Esophagus muscularis mucosa (tissue), 4 donors: Measurements from ENCODE around the gene CDHR2. TPM values are rescaled to one million over a fixed set of nuclear protein-coding genes. Genes with fewer than 3 reads are reported as not detected.
A peak's percentile ranks its signal among the peaks of the same experiment; 100 is the strongest.

ENCODE experiments used
- DNase-seq: peaks from one replicate; pipeline ENCODE4 v3.0.0-alpha.2; 2017; ENCODE audit errors: extremely low spot score
- H3K27ac ChIP-seq, 4 donors: fragments of 200-600 bp; sonication (generic); replicated peaks in 1 of 4; 1 replicate in 3 of 4; 2 replicates in 1 of 4; pipeline ENCODE4 v1.5.1; 2016 to 2019; ENCODE audit warnings: mild to moderate bottlenecking in 1 of 4
- H3K27me3 ChIP-seq, 4 donors: fragments of 200-600 bp; sonication (generic); one replicate each; pipeline versions ENCODE4 v1.5.1 to v1.6.0; 2016 to 2019
- H3K36me3 ChIP-seq, 4 donors: fragments of 200-600 bp; sonication (generic); one replicate each; pipeline ENCODE4 v1.5.1; 2016 to 2019
- H3K4me1 ChIP-seq, 4 donors: fragments of 200-600 bp; sonication (generic); one replicate each; pipeline ENCODE4 v1.5.1; 2016 to 2019
- H3K4me3 ChIP-seq, 4 donors: fragments of 200-600 bp; sonication (generic); 1 replicate in 2 of 4; 2 replicates in 2 of 4; pipeline ENCODE4 v1.5.1; 2016 to 2019; ENCODE audit warnings: mild to moderate bottlenecking in 4 of 4, moderate library complexity in 1 of 4
- H3K9me3 ChIP-seq, 4 donors: fragments of 200-600 bp; sonication (generic); 1 replicate in 3 of 4; 2 replicates in 1 of 4; pipeline ENCODE4 v1.5.1; 2016 to 2019
- EP300 ChIP-seq: sonication (generic); formaldehyde crosslinking; IDR thresholded peaks from one replicate; pipeline ENCODE4 v1.6.1; 2017; ENCODE audit warnings: antibody characterized with exemption
- POLR2A ChIP-seq: fragments of 450-650 bp; IDR thresholded peaks from one replicate; pipeline ENCODE4 v1.6.1; 2017; ENCODE audit warnings: antibody characterized with exemption, moderate library complexity, mild to moderate bottlenecking, low read depth
- POLR2AphosphoS5 ChIP-seq, 2 donors: sonication (generic); formaldehyde crosslinking; IDR thresholded peaks; one replicate each; pipeline ENCODE4 v1.6.1; 2017; ENCODE audit warnings: antibody characterized with exemption in 2 of 2
- WGBS: methylation state at CpG from one replicate; pipeline ENCODE4 v1.1.5; 2018; 5-methylcytosine and 5-hydroxymethylcytosine counted together
- intact Hi-C: fragments of 100-400 bp; cut with DNase I; formaldehyde crosslinking; loops from one replicate; pipeline ENCODE4 v1.15.1; 2023
- total RNA-seq, 4 donors: library from RNA; depleted of rRNA; stranded (reverse); fragments of >200 nt; gene quantifications; one replicate each; pipeline versions ENCODE4 v1.1.0 to v1.2.1, GENCODE V29; 2016
- TF ChIP-seq, protein P1 (sequence below), 3 experiments: fragments of 200-600 bp in 2 of 3; fragments of 450-650 bp in 1 of 3; sonication (generic) in 2 of 3; IDR thresholded peaks; one replicate each; pipeline ENCODE4 v1.5.1; 2017 to 2019; ENCODE audit warnings: antibody characterized with exemption in 3 of 3, mild to moderate bottlenecking in 2 of 3, moderate library complexity in 1 of 3

CDHR2 gene
- total RNA-seq, 4 donors from 2014 or later, result 0.92 TPM; not detected in 3

DNA sequence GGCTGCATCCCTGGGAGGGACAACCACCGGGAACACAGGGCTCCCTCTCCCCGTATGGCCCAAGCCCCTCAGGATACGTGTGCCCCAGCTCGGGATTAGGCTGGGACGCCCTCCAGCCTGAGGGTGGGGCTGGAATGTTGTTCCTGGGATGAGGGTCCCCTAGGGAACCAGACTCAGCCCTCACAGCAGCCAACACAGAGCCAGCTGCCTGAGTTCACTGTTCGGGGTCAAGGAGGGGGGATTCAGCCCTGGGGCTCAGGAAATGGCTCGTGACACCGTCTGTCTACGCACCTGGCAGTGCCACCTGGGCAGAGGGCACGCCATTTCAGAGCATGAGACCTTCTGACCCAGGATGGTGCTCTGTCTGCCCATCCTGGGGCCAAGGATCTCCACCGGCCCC is 20.8 kb upstream of the CDHR2 start:
- Histone ChIP-seq H3K36me3 (peaks cover 26 to 57% (median 54%) of the 10 kb centered on the region in 4 donors), H3K4me1 (peaks cover 30 to 44% (median 35%) of the 10 kb centered on the region in 4 donors), H3K9me3 (no peaks in the 10 kb centered on the region), H3K27me3 (no peaks in the 10 kb centered on the region), H3K27ac (no peak overlapping the region), H3K4me3 (no peak overlapping the region)
- intact Hi-C loops, result no loop called here
- DNase-seq, result no peak
- 73% methylated on average over 10 of the region's 11 CpGs for WGBS
- no peak for TF ChIP-seq EP300
- TF ChIP-seq POLR2AphosphoS5 (IDR thresholded peaks at IDR 0.05), result no peak
- TF ChIP-seq, protein P1, sequence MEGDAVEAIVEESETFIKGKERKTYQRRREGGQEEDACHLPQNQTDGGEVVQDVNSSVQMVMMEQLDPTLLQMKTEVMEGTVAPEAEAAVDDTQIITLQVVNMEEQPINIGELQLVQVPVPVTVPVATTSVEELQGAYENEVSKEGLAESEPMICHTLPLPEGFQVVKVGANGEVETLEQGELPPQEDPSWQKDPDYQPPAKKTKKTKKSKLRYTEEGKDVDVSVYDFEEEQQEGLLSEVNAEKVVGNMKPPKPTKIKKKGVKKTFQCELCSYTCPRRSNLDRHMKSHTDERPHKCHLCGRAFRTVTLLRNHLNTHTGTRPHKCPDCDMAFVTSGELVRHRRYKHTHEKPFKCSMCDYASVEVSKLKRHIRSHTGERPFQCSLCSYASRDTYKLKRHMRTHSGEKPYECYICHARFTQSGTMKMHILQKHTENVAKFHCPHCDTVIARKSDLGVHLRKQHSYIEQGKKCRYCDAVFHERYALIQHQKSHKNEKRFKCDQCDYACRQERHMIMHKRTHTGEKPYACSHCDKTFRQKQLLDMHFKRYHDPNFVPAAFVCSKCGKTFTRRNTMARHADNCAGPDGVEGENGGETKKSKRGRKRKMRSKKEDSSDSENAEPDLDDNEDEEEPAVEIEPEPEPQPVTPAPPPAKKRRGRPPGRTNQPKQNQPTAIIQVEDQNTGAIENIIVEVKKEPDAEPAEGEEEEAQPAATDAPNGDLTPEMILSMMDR (IDR thresholded peaks at IDR 0.05), result no peak
- no peak for TF ChIP-seq POLR2A

DNA sequence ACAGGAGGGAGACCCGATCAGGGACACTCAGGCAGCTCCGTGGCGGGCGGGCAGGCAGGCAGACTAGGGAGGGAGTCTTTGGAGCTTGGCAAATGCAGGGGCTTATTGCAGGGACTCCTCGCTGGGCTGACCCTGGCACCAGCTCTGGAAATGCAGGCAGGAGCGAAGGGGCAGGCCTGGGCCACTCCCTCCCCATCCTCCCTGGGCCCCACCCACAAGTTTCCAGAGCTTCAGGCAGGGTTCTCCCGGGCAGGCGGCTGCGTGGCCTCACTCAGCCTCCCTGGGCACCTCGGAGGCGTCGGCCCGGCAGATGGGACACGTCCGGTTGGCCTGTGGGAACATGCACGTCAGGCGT is 20.4 kb upstream of the CDHR2 start:
- H3K27ac ChIP-seq, result no peak overlapping the region
- H3K4me1 ChIP-seq, result peaks cover 34 to 48% (median 39%) of the 10 kb centered on the region in 4 donors
- H3K27me3 ChIP-seq, result no peaks in the 10 kb centered on the region
- H3K36me3 ChIP-seq, result peaks cover 26 to 57% (median 54%) of the 10 kb centered on the region in 4 donors
- no peak for TF ChIP-seq POLR2AphosphoS5 (IDR thresholded peaks at IDR 0.05)
- H3K9me3 ChIP-seq, result no peaks in the 10 kb centered on the region
- no peak for DNase-seq
- intact Hi-C loops, result no loop called here
- H3K4me3 ChIP-seq, result no peak overlapping the region
- WGBS, result 71% methylated on average over 15 of the region's 17 CpGs

DNA sequence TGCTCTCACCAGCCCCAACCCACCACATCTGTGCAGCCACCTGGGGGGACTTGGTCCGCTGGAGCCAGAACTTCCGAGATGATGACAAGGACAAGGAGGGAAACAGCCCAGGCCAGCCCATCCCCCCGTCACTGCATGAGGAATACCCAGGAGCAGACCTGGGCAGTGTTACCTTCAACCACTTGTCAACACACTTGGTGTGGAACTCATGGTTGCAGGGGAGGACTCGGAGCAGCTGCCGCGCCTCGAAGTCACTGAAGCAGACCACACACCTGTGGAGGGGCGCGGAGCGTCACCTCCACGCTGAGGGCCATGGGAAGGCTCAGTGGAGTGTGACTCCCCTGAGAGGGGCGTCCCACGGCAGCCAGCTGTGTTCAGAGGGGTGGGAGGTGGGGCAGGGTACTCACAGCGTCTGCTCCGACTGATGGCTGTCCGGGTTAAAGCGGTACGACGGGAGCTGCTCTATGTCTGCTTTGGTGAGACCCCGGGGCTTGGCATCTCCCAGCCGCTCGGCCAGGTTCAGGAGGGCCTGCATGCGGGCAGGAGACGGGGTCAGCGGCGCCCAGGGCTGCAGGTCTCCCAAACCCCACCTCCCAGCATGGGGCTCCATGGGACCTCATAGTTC is 19.9 kb upstream of the CDHR2 start:
- Histone ChIP-seq H3K36me3 (peaks cover 26 to 57% (median 54%) of the 10 kb centered on the region in 4 donors), H3K9me3 (no peaks in the 10 kb centered on the region), H3K4me1 (peaks cover 39 to 53% (median 44%) of the 10 kb centered on the region in 4 donors), H3K27ac (no peak overlapping the region), H3K27me3 (no peaks in the 10 kb centered on the region), H3K4me3 (no peak overlapping the region)
- intact Hi-C loops, result no loop called here
- DNase-seq, result no peak
- 84% methylated on average over 11 of the region's 26 CpGs for WGBS
- TF ChIP-seq POLR2AphosphoS5 (IDR thresholded peaks at IDR 0.05), result no peak
- TF ChIP-seq, protein P1 (IDR thresholded peaks at IDR 0.05), result no peak
- no peak for TF ChIP-seq POLR2A
- TF ChIP-seq EP300, result no peak

DNA sequence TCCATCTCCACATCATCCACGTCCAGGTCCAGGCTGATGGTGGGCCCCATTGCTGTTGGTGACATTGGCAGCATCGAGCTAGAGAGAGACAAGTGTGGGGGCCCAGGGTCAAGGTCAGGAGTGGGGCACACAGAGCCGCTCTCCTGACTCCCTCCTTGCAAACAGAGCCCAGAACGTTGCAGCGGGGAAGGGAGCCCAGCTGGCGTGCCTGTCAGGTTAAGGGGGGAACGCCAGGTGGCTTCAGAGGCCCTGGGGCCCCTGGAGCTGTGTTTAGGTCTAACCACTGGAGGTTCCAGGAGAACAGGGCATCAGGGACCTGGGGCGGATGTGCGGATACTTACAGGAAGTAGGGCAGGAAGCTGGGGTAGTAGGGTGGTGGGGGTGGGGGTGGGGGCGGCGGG is 19.4 kb upstream of the CDHR2 start:
- Histone ChIP-seq H3K4me3 (no peak overlapping the region), H3K36me3 (peaks cover 26 to 57% (median 54%) of the 10 kb centered on the region in 4 donors), H3K27ac (no peak overlapping the region), H3K4me1 (peaks cover 44 to 58% (median 49%) of the 10 kb centered on the region in 4 donors), H3K27me3 (no peaks in the 10 kb centered on the region), H3K9me3 (no peaks in the 10 kb centered on the region)
- intact Hi-C loops, result no loop called here
- TF ChIP-seq POLR2A (no peak), POLR2AphosphoS5 (IDR thresholded peaks at IDR 0.05) (no peak), EP300 (no peak)
- TF ChIP-seq, protein P1 (IDR thresholded peaks at IDR 0.05), result no peak
- DNase-seq, result no peak
- 72% methylated on average over 4 of the region's 11 CpGs for WGBS

DNA sequence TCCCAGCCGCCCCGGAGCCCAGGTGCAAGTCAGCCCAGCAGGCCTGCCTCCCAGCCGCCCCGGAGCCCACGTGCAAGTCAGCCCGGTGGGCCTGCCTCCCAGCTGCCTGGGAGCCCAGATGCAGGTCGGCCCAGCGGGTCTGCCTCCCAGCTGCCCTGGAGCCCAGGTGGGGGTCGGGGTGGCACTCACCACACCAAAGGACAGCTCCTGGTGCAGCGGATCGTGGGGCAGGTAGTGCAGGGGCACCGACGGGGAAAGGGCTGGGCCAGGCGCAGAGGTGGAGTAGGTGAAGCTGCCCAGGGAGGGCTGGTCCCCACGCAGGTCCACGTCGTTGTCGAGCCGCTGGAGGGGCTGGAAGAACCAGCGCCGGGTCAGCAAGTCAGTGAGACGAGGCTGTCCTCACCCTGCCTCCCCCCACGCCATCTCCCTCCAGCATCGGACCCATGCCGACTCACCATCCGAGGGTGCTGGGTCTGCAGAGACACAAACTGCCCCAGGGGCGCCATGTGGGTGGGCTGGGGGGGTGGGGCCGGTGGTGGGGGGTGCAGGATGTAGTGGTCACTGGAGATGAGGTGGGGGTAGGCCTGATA is 18.7 kb upstream of the CDHR2 start:
- Histone ChIP-seq H3K27me3 (no peaks in the 10 kb centered on the region), H3K4me3 (no peak overlapping the region), H3K27ac (peak overlapping the region in 3 of 4 donors; percentile 16 to 52 (median 25)), H3K36me3 (peaks cover 26 to 57% (median 54%) of the 10 kb centered on the region in 4 donors), H3K4me1 (peaks cover 52 to 66% (median 56%) of the 10 kb centered on the region in 4 donors), H3K9me3 (no peaks in the 10 kb centered on the region)
- WGBS, result 76% methylated on average over 5 of the region's 28 CpGs
- TF ChIP-seq POLR2A (no peak), EP300 (no peak), POLR2AphosphoS5 (IDR thresholded peaks at IDR 0.05) (no peak)
- TF ChIP-seq, protein P1 (IDR thresholded peaks at IDR 0.05), result no peak
- intact Hi-C loops, result no loop called here
- DNase-seq, result no peak
